DMS79 treated with DMSO at 0.1 percent for 48 hours (cell line): Measurements from ENCODE around the gene EIF2S1.
"Not testable (repeated sequence)": the region's sequence is repeated elsewhere in the genome, so short reads cannot be mapped to it uniquely, and the experiment has no call there.

Source experiments
- DNase-seq: peaks from one replicate; lab custom pipeline; 2025; lab: John Stamatoyannopoulos, UW

EIF2S1 gene

DNA sequence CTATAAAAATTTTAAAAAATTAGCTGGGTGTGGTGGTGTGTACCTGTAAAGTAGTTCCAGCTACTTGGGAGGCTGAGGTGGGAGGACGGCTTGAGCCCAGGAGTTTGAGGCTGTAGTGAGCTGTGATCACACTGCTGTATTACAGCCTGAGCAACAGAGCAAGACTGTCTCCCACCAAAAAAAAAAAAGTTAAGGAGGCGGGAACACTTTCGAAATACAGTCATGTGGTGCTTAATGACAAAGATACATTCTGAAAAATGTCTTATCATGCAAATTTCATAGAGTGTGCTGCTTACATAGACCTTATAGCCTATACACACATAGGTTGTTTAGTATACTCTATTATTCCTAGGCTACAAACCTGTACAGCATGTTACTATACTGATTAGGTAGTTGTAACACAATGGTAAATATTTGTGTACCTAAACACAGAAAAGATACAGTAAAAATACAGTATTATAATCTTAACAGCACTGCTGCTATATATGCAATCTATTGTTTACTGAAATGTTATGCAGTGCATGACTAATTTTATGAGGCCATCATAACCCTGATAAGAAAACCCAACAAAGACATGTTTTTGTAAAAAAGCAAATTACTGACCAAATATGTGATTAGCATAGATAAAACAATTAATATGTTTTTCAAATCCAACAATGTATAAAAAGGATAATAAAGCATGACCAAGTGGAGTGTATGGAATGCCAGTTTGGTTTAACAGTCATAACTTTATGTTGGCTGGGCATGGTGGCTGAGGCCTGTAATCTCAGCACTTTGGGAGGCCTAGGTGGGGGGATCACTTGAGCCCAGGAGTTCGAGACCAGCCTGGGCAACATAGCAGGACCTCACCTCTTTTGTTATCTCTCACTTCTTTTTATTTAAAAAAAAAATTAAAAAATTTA is 11.4 kb downstream of the EIF2S1 start:
- DNase-seq: no peak

DNA sequence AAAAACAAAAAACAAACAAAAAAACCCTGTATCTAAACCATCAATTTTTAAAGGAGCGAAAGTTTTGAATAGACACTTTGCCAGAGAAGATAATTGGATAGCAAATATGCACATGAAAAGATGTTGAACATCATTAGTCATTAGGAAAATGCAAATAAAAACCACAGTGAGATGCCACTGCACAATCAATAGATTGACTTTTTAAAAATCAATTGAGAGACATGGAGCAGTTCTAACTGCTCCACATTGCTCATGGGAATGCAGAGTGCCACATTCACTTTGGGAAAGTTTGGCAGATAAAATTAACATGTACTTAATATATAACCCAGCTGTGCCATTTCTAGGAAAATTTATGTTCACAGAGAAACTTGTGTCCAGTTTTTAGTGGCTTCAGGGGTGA is 12.7 kb downstream of the EIF2S1 start:
- no peak for DNase-seq

DNA sequence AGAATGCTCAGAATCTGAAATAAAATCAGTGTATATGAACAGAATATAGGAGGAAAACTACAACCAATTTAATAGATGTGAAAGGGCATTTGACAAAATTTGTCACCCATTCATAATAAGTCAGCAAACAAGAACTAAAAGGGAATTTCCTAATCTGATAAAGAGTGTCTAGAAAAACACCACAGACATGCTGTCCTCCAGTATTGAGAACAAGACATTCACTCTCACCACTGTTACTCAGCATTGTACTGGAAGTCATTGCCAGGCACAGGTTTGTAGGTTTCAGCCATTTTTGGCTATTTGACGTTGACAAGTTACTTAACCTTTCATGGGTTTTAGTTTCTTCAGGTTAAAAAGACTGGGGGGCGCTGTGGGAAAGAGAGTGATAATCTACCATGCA is 13.2 kb downstream of the EIF2S1 start:
- DNase-seq: no peak

DNA sequence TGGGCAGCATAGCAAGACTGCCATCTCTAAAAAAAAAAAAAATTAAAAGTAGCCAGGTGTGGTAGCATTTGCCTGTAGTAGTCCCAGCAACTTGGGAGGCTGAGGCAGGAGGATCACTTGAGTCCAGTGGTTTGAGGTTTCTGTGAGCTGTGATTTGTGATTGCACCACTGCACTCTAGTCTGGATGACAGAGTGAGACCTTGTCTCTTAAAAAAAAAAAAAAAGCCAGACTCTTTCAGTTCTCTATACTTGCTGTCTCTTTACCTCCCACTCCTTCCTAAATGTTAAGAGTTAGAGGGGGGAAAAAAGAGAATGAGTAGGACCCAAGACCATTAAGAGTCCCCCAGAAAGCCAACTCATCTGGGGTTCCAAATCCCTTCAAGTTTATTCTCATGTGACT is 17.8 kb downstream of the EIF2S1 start:
- DNase-seq: no peak

DNA sequence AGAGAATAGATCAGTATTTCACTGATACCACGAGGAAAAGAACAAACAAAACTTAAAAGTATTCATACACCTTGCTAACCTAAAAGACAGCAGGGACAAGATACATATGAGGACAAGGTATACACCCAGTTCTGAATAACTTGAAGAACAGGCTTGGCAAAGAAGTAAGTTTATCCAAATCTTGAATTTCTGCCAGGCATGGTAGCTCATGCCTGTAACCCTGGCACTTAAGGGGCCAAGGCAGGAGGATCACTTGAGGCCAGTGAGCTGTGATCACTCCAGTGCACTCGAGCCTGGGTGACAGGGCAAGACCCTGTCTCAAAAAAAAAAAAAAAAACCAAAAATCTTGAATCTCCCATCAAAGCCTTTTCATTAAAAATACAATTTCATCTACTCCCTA is 25.0 kb downstream of the EIF2S1 start:
- DNase-seq: peak; percentile 95

DNA sequence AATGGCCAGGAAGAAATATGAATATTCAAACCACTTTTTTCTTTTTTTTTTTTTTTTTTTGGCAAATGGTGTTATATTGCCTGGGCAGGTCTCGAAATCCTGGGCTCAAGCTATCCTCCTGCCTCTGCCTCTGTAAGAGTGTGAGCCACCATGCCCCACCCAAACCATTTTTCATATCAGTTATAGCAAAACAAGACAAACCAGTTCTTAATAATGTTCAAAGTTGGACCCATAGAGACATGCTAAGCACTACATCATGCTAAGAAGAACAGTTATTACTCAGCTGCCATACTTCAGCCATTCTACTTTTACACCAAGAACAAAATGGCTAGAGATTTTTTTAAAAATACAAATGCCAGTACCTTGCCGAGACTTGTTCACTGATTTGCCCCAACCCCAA is 25.5 kb downstream of the EIF2S1 start:
- peak; percentile 93 for DNase-seq

DNA sequence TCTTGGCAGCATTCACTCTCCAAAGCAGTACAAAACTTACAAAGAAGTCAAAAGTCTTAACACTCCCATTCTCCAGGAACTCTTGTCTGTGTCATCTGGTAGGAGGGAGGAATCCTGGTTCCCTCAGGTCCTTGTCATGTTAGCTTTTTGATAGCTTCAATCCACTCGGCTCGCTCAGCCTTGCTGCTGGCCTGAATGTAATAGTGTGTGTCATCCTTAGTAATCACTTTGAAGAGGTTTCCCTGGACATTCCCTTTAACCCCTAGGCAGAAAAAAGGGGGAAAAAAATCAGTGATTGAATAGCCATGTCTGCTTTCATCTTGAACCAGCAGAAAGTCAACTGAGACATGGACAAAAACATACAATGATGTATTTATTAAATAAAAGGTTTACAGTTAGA is 27.1 kb downstream of the EIF2S1 start:
- no peak for DNase-seq

DNA sequence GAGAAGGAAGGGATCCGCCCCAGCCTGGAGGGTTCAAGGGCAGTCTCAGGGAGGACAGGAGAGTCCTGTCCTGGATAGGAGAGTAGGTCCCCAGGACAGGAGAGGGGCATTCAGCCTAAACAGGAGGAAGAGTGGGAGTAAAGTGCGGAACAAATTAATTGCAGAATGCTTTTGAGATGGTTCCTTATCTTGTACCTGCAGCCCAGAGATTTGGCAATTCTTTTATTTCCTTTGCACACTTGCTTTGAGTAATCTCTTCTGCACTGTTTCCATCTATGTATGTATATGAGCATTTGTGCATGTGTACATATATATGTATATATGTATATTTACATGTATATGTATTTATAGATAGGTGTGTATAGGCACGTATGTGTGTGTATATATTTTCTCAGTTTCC is 29.1 kb downstream of the EIF2S1 start:
- no peak for DNase-seq

DNA sequence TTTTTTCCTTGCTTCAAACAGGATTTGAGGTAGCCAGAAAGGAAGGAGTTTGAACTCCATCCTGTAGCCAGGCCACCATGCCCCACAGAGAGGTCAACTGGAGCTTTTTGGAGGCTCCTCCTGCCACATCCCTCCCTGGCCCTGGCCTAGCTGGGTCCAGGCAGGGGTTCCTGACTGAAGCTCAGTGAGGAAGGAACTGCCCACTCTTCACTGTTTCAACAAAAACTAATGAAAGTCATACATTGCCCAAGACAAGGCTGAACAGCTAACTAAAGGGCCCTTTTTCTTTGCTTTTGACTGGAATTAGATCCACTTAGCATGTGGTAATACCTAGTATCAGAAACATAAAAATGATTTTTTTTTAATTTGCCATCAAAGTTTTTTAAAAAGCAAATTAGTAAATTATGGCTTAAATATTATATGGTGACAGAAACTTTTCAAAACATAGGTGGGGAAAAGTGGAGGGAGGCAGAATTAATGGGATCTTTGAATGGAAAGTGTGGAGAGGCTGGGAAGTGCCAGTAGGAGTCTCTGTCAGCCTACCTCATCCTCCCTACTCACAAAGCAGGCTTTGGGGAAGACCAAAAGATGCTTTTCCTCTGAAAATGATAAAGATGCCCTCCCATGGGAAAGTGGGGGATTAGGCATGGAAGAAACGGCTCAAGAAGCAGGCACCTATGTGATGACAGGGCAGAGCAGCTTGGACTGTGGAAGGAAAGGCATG is 29.8 kb downstream of the EIF2S1 start:
- DNase-seq: no peak

DNA sequence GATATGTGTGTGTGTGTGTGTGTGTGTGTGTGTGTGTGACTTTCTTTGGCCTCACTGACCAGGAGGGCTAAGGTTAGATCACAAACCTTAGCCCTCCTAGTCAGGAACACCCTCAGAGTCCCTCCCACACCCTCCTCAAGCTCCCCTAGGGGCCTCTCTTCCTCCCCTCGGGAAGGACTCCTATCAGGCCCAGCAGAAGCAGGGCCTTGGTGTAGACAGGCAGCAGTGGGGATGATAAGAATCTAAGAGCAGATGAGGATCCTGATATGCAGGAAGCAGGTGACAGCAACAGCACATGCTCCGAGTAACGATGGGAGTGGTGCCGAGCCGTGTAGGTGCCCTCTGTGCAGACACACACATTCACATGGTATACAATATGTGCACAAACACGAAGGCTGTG is 31.1 kb downstream of the EIF2S1 start:
- DNase-seq: no peak

DNA sequence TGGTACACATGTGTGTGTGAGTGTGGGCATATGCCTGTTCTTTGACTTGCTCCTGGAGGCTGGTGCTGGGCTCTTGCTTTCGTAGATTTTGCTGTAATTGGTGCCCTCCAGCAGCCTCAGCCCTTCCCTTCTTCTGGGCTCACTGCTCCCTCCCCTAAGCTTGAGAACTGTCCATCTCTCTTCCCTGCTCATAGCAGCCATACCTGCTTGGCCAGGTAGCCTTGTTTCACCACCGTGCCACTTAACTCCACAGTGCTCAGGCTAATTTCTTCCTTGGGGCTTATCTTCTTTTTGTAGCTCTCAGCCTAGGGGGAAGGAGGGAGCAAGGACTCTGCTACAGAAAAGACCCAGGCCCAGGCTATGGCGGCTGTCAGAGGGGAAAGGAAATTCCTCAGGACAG is 32.0 kb downstream of the EIF2S1 start:
- no peak for DNase-seq

DNA sequence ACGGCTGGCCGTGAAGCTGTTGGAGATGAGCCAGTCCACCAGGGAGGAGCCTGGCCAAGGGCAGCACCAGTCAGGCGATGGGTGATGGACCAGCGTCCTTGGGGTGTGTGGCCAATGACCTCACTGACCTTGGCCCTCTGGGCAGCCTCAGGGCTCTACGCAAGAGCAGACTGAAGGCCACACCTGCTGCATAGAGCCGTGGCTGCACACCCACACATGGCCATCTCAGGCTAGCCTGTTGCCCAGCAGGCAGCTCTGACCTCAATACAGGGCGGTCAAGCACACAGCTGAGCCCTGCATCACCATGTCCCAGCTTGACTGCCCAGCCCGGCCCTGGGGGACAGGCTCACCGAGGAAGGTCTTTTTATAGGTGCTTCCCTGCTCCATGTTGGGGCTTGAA is 32.7 kb downstream of the EIF2S1 start:
- no peak for DNase-seq

DNA sequence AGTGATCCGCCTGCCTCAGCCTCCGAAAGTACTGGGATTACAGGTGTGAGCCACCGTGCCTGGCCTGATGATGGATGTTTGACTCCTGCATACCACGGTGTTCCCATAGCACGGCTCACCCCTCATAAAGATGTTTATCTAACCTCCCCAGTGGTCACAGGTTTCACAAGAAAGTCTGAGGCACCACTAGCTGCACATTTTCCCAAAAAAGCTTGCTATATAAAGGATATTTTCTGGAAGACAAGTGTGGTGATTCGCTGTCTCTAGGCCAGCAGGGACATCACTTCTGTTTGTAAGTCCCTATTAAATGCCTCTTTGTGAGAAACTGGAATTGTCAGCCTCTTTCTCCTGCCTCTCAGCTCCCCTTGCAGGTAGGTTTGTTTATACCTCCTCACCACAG is 33.6 kb downstream of the EIF2S1 start:
- no peak for DNase-seq

DNA sequence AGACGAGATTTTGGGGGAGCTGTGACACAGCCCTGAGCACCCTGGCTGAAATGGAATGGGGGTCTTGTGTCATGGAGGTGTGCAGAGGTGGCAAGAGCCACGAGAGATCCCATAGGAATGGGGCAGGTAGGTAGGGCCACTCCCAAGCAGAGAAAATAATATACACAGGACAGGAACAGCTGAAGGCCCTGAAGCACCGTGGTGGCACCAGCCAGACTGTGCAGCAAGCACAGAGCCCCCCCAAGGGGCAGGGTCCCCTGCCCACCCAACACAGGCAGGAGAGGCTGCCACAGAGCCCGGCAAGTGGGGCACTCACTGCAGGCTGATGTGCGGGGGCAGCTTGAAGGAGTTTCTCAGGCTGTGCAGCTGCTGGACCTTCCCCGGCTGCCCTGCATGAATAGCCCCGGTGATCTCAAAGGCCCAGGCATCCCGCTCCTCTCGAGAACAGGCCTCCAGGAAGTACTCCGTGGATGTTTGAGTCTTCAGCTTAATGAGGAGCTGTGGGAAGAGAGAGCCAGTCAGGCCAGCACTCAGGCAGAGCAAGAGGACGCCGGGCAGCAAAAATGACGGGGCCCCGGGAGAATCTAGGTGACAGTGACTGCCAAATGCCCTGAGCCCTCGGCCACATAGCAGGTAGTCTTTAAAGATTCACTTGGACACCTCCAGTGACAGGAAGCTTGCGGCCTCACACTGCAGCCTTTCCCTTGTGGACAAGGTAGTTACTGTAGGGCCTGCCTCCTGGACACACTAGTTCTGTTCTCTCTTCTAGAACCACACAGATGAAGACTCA is 35.2 kb downstream of the EIF2S1 start:
- DNase-seq: no peak

DNA sequence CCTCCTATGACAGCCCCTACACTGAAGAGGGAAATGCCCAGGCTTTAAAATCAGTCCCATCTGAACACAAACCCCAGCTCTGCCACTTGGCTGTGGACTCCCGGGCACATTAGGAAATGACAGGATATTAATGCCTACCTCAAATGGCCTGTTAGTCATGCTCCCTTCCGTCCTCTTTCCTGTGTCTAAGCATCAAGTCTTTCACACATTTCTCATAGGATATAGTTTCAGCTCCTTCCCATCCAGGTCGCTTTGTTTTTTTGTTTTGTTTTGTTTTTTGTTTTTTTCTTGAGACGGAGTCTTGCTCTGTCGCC is 35.7 kb downstream of the EIF2S1 start:
- DNase-seq: no peak

DNA sequence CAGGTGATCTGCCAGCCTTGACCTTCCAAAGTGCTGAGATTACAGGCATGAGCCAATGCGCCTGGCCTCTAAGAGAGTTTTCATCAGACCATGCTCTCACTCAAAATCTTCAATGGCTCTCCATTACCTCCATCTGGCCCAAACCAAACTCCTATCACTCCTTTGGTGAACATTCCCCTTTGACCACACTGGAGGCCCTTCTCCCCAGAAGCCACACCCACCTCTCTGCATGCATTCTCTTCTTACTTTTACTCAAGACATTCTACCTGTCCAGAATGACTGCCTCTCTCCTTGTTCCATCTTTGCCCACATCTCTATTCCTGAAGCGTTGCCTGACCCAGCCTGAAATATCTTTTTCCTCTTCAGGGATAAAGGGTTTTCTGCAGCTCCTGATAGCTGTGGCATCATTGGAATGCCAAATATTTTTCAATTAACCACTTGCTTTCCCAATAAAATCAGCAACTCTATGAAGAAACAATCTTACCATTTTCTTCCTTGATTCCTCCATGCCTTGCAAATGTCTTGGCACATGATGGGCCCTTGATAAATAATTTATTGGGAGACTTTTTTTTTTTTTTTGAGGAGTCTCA is 36.3 kb downstream of the EIF2S1 start:
- DNase-seq: no peak

DNA sequence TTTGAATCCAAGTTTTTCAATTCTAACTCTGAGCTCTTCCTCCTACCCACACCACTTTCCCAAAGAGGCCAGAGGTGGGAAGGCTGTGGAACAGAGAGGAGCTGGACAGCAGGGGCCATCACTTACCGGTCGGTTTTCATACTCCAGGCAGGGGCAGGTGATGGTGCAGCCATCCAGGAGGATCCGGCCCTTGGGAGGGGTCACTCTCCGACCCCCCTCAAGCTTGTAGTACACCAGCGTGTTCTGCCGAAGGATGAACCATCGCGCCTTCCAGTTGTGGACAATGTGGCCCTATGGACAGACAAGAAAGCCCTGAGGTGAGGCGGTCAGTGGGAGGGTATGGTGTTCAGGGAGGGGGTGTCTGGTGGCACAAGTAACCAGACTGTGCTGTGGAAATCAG is 37.4 kb downstream of the EIF2S1 start:
- DNase-seq: no peak

DNA sequence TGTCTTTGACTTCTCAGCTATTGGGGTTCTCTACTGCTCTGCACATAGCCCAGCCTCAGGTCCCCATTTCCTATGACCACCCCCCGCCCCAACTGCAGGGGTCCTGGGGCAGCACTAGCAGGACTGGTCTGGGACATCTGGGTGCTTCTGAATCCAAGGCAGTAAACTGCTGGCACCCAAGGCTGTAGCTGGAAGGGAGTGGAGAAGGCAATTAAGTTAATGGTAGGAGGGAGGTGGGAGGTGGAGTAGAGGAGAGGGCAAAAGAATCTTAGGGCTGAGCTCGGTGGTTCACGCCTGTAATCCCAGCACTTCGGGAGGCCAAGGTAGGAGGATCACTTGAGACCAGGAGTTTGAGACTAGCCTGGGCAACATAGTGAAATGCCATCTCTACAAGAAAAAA is 40.3 kb downstream of the EIF2S1 start:
- DNase-seq: no peak

DNA sequence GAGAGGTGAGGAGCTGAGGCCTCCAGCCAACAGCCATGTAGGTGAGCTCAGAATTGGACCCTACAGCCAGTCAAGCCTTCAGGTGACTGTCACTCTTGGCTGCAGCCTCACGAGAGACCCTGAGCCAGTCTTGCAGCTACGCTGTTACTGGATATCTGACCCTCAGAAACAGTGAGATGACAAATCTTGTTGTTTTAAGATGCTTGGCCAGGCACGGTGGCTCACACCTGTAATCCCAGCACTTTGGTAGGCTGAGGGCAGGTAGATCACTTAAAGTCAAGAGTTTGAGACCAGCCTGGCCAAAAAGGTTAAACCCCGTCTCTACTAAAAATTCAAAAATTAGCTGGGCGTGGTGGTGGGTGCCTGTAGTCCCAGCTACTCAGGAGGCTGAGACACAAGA is 45.6 kb downstream of the EIF2S1 start:
- DNase-seq: no peak

DNA sequence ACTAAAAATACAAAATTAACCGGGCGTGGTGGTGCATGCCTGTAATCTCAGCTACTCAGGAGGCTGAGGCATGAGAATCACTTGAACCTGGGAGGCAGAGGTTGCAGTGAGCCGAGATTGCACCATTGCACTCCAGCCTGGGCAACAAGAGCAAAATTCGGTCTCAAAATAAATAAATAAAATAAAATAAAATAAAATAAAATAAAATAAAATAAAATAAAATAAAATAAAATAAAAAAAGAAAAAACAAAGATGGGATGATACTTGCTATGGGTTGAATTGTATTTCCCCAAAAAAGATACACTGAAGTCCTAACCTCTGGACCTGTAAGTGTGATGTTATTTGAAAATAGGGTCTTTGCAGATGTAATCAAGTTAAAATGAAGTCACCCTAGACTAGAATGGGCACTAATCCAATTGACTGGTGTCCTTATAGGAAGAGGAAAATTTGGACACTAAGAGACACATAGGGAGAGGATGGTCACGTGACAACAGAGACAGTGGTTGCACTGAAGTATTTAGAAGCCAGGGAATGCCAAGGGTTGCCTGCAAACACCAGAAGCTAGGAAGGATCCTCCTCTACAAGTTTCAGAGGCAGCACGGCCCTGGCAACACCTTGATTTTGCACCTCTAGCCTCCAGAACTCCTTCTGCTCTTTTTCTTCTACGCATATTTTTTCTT is 48.1 kb downstream of the EIF2S1 start:
- not testable (repeated sequence) for DNase-seq

DNA sequence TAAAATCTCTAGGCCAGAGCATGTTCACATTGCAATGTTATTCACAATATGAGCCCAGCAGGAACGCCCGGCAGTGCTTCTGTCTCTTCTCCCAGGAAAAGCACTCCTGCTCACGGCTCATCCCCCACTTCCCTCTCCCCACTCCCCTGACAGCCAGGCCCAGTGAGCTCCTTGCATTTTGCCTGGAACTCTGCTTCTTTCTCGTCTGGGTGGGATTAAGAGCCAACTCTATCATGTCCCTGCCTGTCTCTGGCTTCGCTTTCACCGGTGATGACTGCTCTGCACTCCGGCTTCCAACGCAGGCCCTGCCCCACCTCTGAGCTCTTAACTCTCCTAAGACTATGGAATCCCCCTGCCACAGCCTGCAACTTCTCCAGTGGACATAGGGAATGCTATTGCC is 49.3 kb downstream of the EIF2S1 start:
- DNase-seq: no peak

DNA sequence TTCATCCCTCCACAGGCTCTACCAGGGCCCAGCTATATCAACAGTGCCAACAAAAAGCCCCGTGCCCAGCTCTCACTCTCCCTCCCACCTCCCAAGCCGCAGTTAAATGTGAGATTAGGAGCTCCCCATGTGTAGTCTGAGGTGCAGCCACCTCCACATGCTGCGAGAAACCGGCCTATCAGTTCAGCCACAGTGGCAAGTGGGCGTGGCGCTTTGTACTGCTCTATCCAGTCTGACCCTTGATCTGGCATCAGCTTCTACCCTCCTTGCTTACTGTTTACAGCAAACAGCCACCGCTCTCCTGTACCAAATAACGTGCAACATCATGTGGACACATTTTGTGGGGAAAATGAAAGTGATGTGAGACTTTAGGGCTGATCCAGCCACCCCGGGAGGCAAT is 50.2 kb downstream of the EIF2S1 start:
- no peak for DNase-seq
